Umbilical cord (tissue), 2 donors: Measurements from ENCODE around the gene BOC. TPM values are rescaled to one million over a fixed set of nuclear protein-coding genes. Genes with fewer than 3 reads are reported as not detected.
A peak's percentile ranks its signal among the peaks of the same experiment; 100 is the strongest.

ENCODE experiments used
- DNase-seq: peaks from one replicate; pipeline ENCODE4 v3.0.0-alpha.2; 2015; ENCODE audit warnings: low spot score
- total RNA-seq: library from RNA; depleted of rRNA; stranded (reverse); fragments of >200 nt; gene quantifications from one replicate; pipeline ENCODE4 v1.2.3, GENCODE V29; 2014; ENCODE audit warnings: low replicate concordance; ENCODE audit not compliant: insufficient read depth

BOC gene
- total RNA-seq, 1 donor from 2014 or later: 65.5 TPM

DNA sequence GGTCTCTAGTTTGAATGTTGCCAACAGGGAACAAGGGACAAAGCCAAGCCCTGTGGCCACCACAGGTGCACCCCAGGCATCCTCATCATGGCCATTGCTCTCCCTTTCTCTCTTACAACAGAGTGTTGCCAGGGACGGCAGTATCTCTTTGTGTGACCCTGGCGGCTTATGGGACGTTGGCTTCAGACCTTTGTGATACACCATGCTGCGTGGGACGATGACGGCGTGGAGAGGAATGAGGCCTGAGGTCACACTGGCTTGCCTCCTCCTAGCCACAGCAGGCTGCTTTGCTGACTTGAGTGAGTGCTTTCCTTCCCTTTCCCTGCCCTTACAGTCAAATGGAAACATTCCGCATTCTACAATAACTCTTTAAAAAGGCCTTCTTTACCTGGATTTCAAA lies 38.2 kb downstream of the BOC start:
- DNase-seq: no peak

DNA sequence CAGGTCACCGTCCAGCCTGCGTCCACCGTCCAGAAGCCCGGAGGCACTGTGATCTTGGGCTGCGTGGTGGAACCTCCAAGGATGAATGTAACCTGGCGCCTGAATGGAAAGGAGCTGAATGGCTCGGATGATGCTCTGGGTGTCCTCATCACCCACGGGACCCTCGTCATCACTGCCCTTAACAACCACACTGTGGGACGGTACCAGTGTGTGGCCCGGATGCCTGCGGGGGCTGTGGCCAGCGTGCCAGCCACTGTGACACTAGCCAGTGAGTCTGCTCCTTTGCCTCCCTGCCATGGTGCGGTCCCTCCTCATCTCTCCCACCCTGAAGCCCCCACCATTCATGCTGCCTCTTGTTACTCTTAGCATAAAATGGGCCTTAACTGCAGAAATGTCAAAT lies 39.2 kb downstream of the BOC start:
- no peak for DNase-seq

DNA sequence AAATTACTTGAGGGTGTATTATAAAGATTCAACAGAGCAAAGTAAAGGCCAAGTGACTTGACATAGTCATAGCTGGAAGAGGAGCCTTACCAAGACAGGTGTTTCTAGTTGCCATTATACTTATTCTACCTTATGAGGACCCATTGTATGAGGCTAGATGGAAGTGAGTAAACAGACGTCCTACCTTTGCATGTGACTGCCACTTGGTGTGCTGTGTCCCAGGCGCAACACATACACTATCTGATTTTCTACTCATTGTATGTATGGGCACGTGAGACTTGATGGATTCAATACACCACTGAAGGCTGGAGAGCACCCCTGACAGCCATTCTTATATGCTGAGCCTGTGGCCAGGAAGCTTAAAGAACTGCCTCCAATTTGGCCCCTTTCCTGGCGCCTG lies 40.5 kb downstream of the BOC start:
- DNase-seq: no peak

DNA sequence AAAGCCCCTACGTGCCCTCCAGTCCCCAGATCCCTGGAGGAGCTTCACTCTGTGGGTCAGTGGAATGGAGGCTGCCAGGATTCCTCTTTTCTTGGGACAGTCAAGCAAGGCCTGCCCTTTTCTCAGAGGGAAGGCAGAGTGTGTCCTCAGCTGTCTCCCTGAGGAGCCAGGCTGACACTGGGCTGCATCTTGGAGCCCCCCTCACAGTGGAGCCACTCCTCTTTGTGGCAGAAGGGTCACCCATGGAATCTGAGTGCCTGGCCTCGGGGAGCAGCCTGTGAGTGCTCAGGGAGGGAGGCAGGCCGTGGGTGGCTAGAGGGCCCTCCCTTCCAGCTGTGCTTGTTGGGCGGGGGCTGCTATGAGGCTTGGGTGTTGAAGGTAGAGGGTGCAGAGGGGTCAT lies 41.2 kb downstream of the BOC start:
- DNase-seq: no peak

GRCh38 chr3:113253702-113254101 lies 42.3 kb downstream of the BOC start:
- no peak for DNase-seq

- peak; percentile 90 for DNase-seq
Measured at GRCh38 chr3:113254171-113254947, 43.0 kb downstream of the BOC start.

DNA sequence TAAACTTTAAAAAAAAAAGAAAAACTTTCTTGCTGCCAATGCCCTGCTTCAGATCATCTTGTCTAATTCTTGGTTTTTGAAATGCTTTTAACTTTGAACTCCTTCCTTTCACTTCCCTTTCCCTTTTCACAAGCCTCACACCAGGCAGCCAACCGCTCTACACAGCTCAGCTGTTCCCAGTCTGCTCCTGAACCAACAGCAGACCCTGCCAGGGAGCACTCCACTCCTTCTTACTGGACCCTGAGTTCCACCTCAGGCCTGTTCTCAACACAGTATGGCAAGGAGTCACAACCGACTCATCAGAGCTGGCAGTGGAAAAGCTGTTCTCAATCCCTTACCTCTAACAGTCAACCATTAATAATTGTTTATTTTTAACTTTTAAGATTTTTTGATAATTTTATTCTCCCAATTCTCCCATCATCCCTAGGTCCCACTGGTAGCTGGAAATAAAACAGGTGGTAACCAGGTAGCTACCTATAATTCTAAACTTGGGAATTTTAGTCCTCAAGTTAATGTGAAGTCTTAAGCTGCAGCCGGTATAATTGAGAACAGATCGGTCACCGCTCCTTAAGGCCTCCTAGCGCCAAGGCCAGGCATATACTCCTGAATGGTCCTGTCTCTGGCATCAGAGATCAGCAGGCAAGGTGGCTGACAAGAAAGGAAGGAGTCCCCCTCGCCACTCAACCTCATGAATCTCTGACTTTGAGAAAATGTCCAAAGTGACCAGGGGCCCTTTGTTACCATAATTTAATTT lies 43.9 kb downstream of the BOC start:
- DNase-seq: peak; percentile 34

DNA sequence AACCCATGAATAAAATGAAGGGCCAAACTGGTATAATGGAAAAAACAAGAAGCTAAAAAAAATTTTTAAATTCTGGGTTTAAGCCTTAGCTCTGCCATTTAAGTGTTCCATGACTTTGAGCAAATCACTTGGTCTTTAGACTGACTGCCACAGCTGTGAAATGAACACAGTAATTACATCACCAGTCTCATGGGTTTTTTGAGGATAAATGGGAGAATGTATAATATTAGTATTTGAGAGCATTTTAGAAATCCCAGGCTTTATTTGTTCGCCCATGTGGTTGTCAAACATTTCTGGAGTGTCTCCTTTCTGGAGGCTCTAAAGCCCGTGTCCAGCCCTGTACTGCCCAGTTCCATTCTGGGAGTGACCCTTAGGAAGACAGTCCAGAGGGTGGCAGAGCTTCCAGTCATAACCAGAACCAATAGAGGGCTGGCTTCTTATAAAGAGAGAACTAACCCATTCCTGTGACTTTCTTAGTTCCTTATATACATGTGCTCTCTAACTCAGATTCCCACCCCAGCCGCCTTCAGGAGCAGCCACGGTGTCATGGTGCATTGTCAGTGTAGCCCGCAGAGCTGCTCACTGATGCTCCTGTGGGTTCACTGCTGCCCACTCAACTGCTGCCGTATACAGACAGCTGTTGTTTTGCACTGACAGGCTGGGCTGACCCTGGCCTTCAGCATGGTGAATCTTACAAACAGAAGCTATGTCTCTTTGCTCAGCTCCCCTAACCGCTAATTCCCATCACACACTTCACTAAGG lies 44.7 kb downstream of the BOC start:
- DNase-seq: no peak

GRCh38 chr3:113258361-113258760 lies 47.0 kb downstream of the BOC start:
- DNase-seq: no peak

DNA sequence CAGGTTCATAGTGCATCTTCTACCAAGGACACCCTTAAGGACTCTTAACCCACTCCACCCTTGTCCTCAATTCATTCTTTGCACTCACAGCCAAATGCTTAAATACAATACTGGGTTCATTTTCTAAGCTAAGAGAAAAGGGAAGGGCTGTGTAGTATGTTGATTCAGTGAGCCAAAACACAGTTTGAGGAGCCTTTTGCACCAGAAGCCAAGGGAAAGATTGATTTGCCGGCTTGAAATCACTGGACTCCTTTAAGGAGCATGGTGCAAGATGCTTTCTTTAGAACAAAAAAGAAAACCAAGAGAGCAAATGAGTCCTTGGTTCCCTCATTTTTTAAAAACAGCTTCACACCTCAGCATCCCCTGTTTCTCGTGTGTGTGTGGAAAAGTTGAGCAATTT lies 47.8 kb downstream of the BOC start:
- DNase-seq: no peak

GRCh38 chr3:113261063-113261625 lies 49.8 kb downstream of the BOC start:
- DNase-seq: peak; percentile 40

- peak; percentile 80 for DNase-seq
Measured at GRCh38 chr3:113261626-113262303, 50.4 kb downstream of the BOC start.

GRCh38 chr3:113262304-113262665 lies 50.9 kb downstream of the BOC start:
- DNase-seq: no peak

- DNase-seq: no peak
Measured at GRCh38 chr3:113263020-113263419, 51.7 kb downstream of the BOC start.

- DNase-seq: no peak
Measured at GRCh38 chr3:113263778-113264177, 52.4 kb downstream of the BOC start.

DNA sequence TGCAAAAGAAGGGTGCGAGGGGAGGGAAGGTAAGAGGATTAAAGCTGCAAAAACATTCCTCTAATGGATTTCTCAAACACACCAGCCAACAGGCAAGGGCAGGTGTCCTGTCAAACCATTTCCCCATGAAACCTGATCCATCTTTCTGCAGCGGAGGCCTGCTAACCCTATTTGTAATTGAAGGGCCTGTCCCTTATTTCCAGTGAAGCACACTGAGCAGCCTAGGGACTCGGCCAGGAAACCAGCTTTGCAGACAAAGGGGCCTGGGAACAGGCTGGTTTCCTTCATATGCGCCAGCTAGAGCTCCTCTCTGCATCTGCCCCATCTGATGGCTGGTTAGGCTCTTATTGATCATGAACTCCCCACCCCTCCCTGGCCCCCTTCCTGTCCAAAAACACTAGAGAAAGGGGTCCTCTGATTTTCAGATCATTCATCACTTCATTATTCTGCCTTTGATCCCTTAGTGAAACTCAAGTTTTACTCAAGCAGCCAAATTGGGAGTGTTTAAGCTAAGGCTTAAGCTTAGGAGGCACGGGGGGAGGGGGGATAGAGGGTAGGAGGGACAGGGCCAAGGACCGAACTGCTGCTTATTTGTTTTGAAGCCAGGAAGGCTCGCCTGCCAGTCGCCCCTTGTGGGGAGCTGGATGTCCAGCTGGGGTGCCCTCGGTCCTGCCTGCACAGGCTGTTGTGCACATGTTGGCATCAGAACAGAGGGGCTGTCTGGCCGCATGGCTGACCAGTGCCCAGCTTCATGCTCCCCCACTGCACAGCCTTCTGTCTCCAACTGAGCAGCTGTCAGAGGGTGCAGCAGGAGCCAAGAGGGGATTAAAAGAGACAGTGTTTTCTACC lies 53.1 kb downstream of the BOC start:
- DNase-seq: peak; percentile 27

- DNase-seq: no peak
Measured at GRCh38 chr3:113265231-113265630, 53.9 kb downstream of the BOC start.

DNA sequence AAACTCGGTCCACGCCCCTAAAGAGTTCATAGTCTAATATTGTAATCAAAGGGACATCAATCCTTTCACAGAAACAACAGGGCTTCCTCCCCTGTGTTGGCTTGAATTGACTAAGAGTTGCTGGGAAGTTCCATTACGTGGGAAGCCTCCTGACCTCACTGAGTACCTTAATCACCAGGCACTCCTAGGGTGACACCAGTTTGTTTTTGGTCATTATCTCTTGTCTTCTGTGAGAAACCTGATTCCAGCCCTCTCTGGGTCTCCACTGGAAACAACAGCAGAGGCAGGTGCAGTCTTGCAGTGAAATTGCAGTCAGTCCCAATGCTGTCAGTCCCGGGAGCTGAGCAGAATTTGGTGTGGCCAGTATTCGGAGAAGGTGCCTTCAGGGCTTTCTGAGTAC lies 55.4 kb downstream of the BOC start:
- DNase-seq: no peak

GRCh38 chr3:113268311-113268710 lies 57.0 kb downstream of the BOC start:
- no peak for DNase-seq

- DNase-seq: no peak
Measured at GRCh38 chr3:113268942-113269341, 57.6 kb downstream of the BOC start.

- DNase-seq: no peak
Measured at GRCh38 chr3:113269661-113270060, 58.3 kb downstream of the BOC start.
